Keratinocyte (primary cell): ENCODE measurements around the gene DAB1.

Experiments
- EZH2 ChIP-seq: IDR thresholded peaks from one replicate; pipeline ENCODE4 v1.6.1; 2012; ENCODE audit warnings: inconsistent platforms, mild to moderate bottlenecking, low read length, moderate library complexity
- TF ChIP-seq, protein P1 (sequence below), 3 experiments: IDR thresholded peaks in 1 of 3; conservative IDR thresholded peaks in 1 of 3; optimal IDR thresholded peaks in 1 of 3; 2 replicates in 2 of 3; 3 replicates in 1 of 3; pipeline versions ENCODE3 to v1.5.1; 2011; ENCODE audit warnings: low read length in 3 of 3, mild to moderate bottlenecking in 3 of 3, moderate library complexity in 2 of 3, control low read depth in 1 of 3, inconsistent platforms in 1 of 3; ENCODE audit not compliant: insufficient read depth in 2 of 3; ENCODE audit errors: extremely low read depth in 1 of 3

DNA sequence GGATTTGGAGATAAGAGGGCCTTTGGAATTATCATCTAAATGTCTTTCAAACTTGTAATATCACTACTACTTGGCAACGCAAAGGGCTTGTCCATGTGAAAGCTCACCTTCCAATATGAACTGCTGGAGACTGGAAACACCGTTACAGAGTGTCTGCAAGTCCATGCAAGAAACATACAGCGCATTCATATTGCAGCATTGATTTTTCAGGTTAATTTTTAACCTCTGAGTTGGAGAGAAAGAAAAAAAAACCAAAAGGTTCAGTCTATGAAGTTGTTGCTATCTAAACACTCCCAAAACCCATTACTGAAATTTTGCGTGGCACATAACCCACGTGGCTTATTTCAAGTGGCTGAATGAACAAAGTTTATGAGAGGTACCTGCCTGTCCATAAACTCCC, 23.8 kb downstream of the DAB1 start:
- TF ChIP-seq, protein P1, sequence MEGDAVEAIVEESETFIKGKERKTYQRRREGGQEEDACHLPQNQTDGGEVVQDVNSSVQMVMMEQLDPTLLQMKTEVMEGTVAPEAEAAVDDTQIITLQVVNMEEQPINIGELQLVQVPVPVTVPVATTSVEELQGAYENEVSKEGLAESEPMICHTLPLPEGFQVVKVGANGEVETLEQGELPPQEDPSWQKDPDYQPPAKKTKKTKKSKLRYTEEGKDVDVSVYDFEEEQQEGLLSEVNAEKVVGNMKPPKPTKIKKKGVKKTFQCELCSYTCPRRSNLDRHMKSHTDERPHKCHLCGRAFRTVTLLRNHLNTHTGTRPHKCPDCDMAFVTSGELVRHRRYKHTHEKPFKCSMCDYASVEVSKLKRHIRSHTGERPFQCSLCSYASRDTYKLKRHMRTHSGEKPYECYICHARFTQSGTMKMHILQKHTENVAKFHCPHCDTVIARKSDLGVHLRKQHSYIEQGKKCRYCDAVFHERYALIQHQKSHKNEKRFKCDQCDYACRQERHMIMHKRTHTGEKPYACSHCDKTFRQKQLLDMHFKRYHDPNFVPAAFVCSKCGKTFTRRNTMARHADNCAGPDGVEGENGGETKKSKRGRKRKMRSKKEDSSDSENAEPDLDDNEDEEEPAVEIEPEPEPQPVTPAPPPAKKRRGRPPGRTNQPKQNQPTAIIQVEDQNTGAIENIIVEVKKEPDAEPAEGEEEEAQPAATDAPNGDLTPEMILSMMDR (optimal IDR thresholded peaks at IDR 0.05 in 1 of 3, IDR thresholded peaks at IDR 0.05 in 1 of 3, conservative IDR thresholded peaks at IDR 0.05 in 1 of 3; ENCODE audit: extremely low read depth in 1 of 3, insufficient read depth in 2 of 3, low read length in 3 of 3) = no peak
- no peak for TF ChIP-seq EZH2
